ENCODE measurements around the gene NIM1K.
"Not testable (repeated sequence)": the region's sequence is repeated elsewhere in the genome, so short reads cannot be mapped to it uniquely, and the experiment has no call there.

DNA sequence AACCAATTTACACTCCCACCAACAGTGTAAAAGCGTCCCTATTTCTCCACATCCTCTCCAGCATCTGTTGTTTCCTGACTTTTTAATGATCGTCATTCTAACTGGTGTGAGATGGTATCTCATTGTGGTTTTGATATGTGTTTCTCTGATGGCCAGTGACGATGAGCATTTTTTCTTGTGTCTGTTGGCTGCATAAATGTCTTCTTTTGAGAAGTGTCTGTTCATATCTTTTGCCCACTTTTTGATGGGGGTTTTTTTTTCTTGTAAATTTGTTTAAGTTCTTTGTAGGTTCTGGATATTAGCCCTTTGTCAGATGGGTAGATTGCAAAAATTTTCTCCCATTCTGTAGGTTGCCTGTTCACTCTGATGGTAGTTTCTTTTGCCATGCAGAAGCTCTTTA, 131.5 kb downstream of the NIM1K start:
- TF ChIP-seq, protein P1, sequence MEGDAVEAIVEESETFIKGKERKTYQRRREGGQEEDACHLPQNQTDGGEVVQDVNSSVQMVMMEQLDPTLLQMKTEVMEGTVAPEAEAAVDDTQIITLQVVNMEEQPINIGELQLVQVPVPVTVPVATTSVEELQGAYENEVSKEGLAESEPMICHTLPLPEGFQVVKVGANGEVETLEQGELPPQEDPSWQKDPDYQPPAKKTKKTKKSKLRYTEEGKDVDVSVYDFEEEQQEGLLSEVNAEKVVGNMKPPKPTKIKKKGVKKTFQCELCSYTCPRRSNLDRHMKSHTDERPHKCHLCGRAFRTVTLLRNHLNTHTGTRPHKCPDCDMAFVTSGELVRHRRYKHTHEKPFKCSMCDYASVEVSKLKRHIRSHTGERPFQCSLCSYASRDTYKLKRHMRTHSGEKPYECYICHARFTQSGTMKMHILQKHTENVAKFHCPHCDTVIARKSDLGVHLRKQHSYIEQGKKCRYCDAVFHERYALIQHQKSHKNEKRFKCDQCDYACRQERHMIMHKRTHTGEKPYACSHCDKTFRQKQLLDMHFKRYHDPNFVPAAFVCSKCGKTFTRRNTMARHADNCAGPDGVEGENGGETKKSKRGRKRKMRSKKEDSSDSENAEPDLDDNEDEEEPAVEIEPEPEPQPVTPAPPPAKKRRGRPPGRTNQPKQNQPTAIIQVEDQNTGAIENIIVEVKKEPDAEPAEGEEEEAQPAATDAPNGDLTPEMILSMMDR (conservative IDR thresholded peaks at IDR 0.05), result not testable (repeated sequence)
- not testable (repeated sequence) for TF ChIP-seq EZH2 (IDR thresholded peaks at IDR 0.05; ENCODE audit: low read depth)
